Subcutaneous adipose tissue (tissue), 4 donors: ENCODE results near the gene BIRC7. TPM values are rescaled to one million over a fixed set of nuclear protein-coding genes. Genes with fewer than 3 reads are reported as not detected.

Experiments used
- CTCF ChIP-seq: fragments of 450-650 bp; IDR thresholded peaks from one replicate; pipeline ENCODE4 v1.5.1; 2016; ENCODE audit warnings: low read depth, mild to moderate bottlenecking, control low read depth, antibody characterized with exemption, moderate library complexity
- total RNA-seq, 4 donors: library from RNA; depleted of rRNA; stranded (reverse); fragments of >200 nt; gene quantifications; one replicate each; pipeline ENCODE4 v1.1.0, GENCODE V29; 2016

BIRC7 gene
- total RNA-seq, 4 donors from 2014 or later = 1.3 to 3.9 TPM; not detected in 2

GRCh38 chr20:63283397-63284082 lies 47.8 kb downstream of the BIRC7 start:
- no peak for TF ChIP-seq CTCF

GRCh38 chr20:63284083-63284440 lies 48.4 kb downstream of the BIRC7 start:
- no peak for TF ChIP-seq CTCF

- no peak for TF ChIP-seq CTCF
These were observed 48.8 kb downstream of the BIRC7 start for GRCh38 chr20:63284544-63284949.

- no peak for TF ChIP-seq CTCF
These were observed 49.3 kb downstream of the BIRC7 start for GRCh38 chr20:63284981-63285524.

GRCh38 chr20:63285636-63286615 lies 50.2 kb downstream of the BIRC7 start:
- no peak for TF ChIP-seq CTCF

- TF ChIP-seq CTCF = no peak
These were observed 51.3 kb downstream of the BIRC7 start for GRCh38 chr20:63286781-63287696.
